SU-DHL-6 (cell line): ENCODE measurements around the gene RANBP17.

Experiments
- H2AFZ ChIP-seq: fragments of 200-600 bp; sonication (generic); 2 replicates; pipeline ENCODE4 v1.6.1; 2014; ENCODE audit warnings: low read depth, mild to moderate bottlenecking, moderate library complexity, mixed read lengths, antibody characterized with exemption, low read length; ENCODE audit not compliant: severe bottlenecking
- H3F3A ChIP-seq: fragments of 200-600 bp; shearing (Covaris generic); 2 replicates; pipeline ENCODE4 v1.6.0; 2016; ENCODE audit warnings: antibody characterized with exemption, mild to moderate bottlenecking; ENCODE audit not compliant: insufficient read depth
- H3K27ac ChIP-seq: fragments of 200-600 bp; sonication (generic); 2 replicates; pipeline ENCODE4 v1.5.1; 2016; ENCODE audit warnings: low read depth, mild to moderate bottlenecking, low read length, moderate library complexity, mixed read lengths
- H3K27me3 ChIP-seq: fragments of 200-600 bp; sonication (generic), shearing (Covaris generic); 2 replicates; pipeline ENCODE4 v1.6.0; 2014; ENCODE audit warnings: mild to moderate bottlenecking, low read length
- H3K36me3 ChIP-seq: fragments of 200-600 bp; sonication (generic); 2 replicates; pipeline ENCODE4 v1.6.1; 2014; ENCODE audit warnings: mild to moderate bottlenecking, low read length, mixed read lengths
- H3K4me2 ChIP-seq: fragments of 300-600, 200-600 bp; shearing (Covaris generic), sonication (generic); 2 replicates; pipeline ENCODE4 v1.6.0; 2014; ENCODE audit warnings: low read length, low read depth, mild to moderate bottlenecking; ENCODE audit not compliant: poor library complexity, severe bottlenecking
- H3K4me3 ChIP-seq: fragments of 200-600 bp; sonication (generic); 2 replicates; pipeline ENCODE4 v1.5.1; 2014; ENCODE audit warnings: antibody characterized with exemption, low read length, mild to moderate bottlenecking, mixed read lengths; ENCODE audit not compliant: insufficient read depth, poor library complexity, severe bottlenecking
- H3K79me2 ChIP-seq: fragments of 200-600 bp; sonication (generic); 2 replicates; pipeline ENCODE4 v1.6.1; 2014; ENCODE audit warnings: mild to moderate bottlenecking, low read length, moderate library complexity; ENCODE audit not compliant: insufficient read depth
- H3K9ac ChIP-seq: fragments of 200-600 bp; sonication (generic); 2 replicates; pipeline ENCODE4 v1.7.0; 2014; ENCODE audit warnings: mild to moderate bottlenecking, low read length
- H3K9me2 ChIP-seq: fragments of 200-600 bp; sonication (generic); replicated peaks from 2 replicates; pipeline ENCODE4 v1.6.1; 2014; ENCODE audit warnings: low read length; ENCODE audit not compliant: insufficient read depth
- H3K9me3 ChIP-seq: fragments of 200-600 bp; sonication (generic); 2 replicates; pipeline ENCODE4 v1.6.1; 2014; ENCODE audit warnings: low read length, mixed read lengths; ENCODE audit not compliant: insufficient read depth
- H4K20me1 ChIP-seq: fragments of 200-600 bp; sonication (generic); 2 replicates; pipeline ENCODE4 v1.6.1; 2014; ENCODE audit warnings: low read depth, mild to moderate bottlenecking, antibody characterized with exemption, low read length, moderate library complexity, mixed read lengths
- EZH2phosphoT487 ChIP-seq: fragments of 200-600 bp; sonication (generic), shearing (Covaris generic); conservative IDR thresholded peaks from 2 replicates; pipeline ENCODE4 v1.6.1; 2018; ENCODE audit warnings: mild to moderate bottlenecking, antibody characterized with exemption, low read length, moderate library complexity, mixed read lengths
- TF ChIP-seq, protein P1 (sequence below): fragments of 200-600 bp; sonication (generic); IDR thresholded peaks from one replicate; pipeline ENCODE4 v1.5.1; 2017; ENCODE audit warnings: antibody characterized with exemption, mild to moderate bottlenecking, low read length, moderate library complexity; ENCODE audit not compliant: insufficient read depth, poor library complexity, severe bottlenecking

The RANBP17 gene

DNA sequence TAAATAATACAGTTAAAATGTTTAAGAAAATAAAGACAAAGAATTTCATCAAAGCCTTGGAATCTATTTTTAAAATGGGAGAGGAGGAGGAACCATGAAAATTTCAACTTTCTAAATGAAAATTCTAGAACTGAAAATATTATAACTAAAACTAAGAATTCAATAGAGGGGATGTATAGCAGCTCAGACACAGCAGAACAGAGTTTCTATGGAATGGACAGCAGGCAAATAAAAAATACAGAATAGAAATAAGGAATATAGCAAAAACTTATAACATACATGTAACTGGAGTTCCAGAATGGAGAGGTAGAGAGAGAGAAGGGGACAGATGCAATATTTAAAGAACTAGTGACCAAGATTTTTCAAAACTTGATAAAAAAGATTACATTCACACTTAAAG is 1.4 kb upstream of the RANBP17 start:
- Histone ChIP-seq H3K4me2 (no peak overlapping the region), H4K20me1 (no peaks in the 10 kb centered on the region), H3K9me3 (peaks cover 13% of the 10 kb centered on the region; the same call in 1 of the 2 replicates), H3K36me3 (no peaks in the 10 kb centered on the region), H3K27me3 (no peaks in the 10 kb centered on the region), H3K79me2 (no peaks in the 10 kb centered on the region), H3K9ac (no peak overlapping the region), H3F3A (no peaks in the 10 kb centered on the region), H3K4me3 (no peak overlapping the region), H3K27ac (no peak overlapping the region), H3K9me2 (no peaks in the 10 kb centered on the region), H2AFZ (no peak overlapping the region)
- TF ChIP-seq, protein P1, sequence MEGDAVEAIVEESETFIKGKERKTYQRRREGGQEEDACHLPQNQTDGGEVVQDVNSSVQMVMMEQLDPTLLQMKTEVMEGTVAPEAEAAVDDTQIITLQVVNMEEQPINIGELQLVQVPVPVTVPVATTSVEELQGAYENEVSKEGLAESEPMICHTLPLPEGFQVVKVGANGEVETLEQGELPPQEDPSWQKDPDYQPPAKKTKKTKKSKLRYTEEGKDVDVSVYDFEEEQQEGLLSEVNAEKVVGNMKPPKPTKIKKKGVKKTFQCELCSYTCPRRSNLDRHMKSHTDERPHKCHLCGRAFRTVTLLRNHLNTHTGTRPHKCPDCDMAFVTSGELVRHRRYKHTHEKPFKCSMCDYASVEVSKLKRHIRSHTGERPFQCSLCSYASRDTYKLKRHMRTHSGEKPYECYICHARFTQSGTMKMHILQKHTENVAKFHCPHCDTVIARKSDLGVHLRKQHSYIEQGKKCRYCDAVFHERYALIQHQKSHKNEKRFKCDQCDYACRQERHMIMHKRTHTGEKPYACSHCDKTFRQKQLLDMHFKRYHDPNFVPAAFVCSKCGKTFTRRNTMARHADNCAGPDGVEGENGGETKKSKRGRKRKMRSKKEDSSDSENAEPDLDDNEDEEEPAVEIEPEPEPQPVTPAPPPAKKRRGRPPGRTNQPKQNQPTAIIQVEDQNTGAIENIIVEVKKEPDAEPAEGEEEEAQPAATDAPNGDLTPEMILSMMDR, result no peak
- no peak for TF ChIP-seq EZH2phosphoT487

DNA sequence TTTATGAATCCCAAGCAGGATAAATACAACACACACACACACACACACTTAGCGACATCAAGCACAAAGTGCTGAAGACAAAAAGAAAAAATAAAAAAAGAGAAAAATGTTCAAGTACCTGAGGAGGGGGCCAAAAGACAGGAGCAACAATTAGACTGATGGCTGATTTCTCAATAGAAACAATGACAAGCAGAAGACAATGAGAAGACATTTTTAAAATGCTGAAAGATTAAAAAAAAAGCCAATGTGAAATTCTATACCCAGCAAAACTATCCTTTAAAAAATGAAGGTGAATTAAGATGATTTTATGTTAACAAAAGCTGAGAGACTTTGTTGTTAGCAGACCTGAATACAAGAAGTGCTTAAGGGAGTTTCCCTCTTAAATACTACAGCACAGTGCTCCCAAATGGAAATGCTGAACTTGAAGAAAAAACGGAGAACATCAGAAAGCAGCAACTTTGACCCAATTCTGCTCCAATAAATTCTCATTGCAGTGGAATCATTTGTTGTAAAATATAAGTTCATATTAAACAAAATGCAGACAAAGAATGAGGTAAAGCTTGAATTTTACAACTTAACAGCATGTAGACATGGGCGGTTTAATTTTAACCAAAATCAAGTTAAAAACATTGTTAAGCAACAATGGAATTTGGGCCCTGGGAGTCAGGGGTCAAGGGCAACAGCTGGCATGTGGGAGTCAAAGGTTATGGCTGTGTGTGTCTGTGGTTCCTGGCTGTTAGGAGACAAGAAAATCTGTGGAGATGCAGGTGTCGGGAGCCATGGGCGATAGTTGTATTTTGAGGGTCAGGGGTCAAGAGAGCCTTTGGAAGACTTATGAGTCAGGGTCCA is 776 bp upstream of the RANBP17 start:
- Histone ChIP-seq H3K27ac (no peak overlapping the region), H3K36me3 (no peaks in the 10 kb centered on the region), H3F3A (no peaks in the 10 kb centered on the region), H2AFZ (no peak overlapping the region), H3K27me3 (no peaks in the 10 kb centered on the region), H3K9me3 (peaks cover 13% of the 10 kb centered on the region; the same call in 1 of the 2 replicates), H3K4me3 (no peak overlapping the region), H3K9me2 (no peaks in the 10 kb centered on the region), H3K79me2 (no peaks in the 10 kb centered on the region), H3K4me2 (no peak overlapping the region), H3K9ac (no peak overlapping the region), H4K20me1 (no peaks in the 10 kb centered on the region)
- TF ChIP-seq EZH2phosphoT487, result no peak
- TF ChIP-seq, protein P1, result no peak

DNA sequence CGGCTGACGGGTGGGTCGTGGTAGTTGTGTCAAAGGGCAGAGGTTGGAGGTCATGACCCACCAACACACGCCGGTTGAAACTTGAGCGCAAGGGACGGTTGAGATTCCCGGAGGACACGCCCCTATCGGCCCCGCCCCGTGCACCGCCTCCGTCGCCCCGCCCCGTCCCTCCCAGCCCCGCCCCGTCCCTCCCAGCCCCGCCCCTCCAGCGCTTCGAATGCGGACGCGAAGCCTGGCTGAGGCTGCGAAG is 226 bp upstream of the RANBP17 start:
- Histone ChIP-seq H3K27me3 (no peaks in the 10 kb centered on the region), H3K4me2 (no peak overlapping the region), H3K36me3 (no peaks in the 10 kb centered on the region), H3K4me3 (no peak overlapping the region), H3K9ac (no peak overlapping the region), H2AFZ (no peak overlapping the region), H4K20me1 (no peaks in the 10 kb centered on the region), H3K79me2 (no peaks in the 10 kb centered on the region), H3K9me3 (peaks cover 13% of the 10 kb centered on the region; the same call in 1 of the 2 replicates), H3K9me2 (no peaks in the 10 kb centered on the region), H3F3A (no peaks in the 10 kb centered on the region), H3K27ac (no peak overlapping the region)
- TF ChIP-seq, protein P1, result no peak
- TF ChIP-seq EZH2phosphoT487, result no peak
